ENCODE measurements around the gene RIMBP2.

- TF ChIP-seq, protein P1, sequence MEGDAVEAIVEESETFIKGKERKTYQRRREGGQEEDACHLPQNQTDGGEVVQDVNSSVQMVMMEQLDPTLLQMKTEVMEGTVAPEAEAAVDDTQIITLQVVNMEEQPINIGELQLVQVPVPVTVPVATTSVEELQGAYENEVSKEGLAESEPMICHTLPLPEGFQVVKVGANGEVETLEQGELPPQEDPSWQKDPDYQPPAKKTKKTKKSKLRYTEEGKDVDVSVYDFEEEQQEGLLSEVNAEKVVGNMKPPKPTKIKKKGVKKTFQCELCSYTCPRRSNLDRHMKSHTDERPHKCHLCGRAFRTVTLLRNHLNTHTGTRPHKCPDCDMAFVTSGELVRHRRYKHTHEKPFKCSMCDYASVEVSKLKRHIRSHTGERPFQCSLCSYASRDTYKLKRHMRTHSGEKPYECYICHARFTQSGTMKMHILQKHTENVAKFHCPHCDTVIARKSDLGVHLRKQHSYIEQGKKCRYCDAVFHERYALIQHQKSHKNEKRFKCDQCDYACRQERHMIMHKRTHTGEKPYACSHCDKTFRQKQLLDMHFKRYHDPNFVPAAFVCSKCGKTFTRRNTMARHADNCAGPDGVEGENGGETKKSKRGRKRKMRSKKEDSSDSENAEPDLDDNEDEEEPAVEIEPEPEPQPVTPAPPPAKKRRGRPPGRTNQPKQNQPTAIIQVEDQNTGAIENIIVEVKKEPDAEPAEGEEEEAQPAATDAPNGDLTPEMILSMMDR (conservative IDR thresholded peaks at IDR 0.05 in 1 of 2, IDR thresholded peaks at IDR 0.05 in 1 of 2; ENCODE audit: low read depth in 1 of 2, low read length in 2 of 2): no peak
- no peak for TF ChIP-seq EZH2 (IDR thresholded peaks at IDR 0.05; ENCODE audit: low read length, missing control alignments)
These were observed 255.3 kb downstream of the RIMBP2 start for GRCh38 chr12:130460611-130461446.

Measured in fibroblast of lung (primary cell).